GM18520 (cell line): Measurements from ENCODE around the gene VIPR1.

Experiments used
- ATAC-seq: cut with Tn5 transposase; IDR thresholded peaks from one replicate; pipeline ENCODE4 v1.9.1; 2021; ENCODE audit not compliant: unreplicated experiment

Gene VIPR1

DNA sequence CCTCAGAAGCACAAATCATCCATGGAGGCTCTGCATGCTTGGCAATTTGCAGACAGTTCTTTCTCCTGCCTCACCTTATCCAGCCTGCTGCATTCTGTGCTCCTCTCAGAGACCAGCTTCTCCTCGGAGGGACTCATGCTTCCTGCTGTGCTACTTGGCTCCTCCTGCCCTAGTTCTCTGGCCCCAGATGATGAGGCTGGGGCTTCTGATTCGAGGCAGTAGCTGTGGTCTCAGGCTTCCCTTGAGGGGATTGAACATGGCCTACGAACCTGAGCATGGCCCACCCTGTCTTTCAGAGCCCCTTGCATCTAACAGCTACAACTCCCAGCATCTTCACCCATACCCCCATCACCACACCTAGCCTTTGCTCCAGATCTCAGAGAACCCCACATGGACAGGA lies 6.7 kb downstream of the VIPR1 start:
- ATAC-seq: no peak

DNA sequence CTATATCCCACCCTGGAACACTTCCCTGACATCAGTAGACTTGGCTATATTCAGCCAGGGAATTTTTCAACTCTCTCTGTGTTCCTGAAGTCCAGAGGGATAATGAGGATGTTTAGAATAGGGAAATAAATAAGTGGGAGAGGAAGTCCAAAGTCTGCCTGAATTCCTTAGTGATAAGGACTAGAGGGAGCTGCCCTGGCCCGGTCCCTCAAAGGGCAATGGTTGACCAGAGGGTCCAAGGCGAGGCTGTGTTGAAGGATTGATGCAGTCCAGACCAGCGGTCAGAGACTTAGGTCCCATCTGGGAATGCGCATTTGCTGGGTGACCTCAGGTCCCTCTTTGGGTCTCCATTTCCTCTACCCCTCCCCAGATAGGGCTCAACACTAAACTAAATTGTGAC lies 7.9 kb downstream of the VIPR1 start:
- no peak for ATAC-seq

DNA sequence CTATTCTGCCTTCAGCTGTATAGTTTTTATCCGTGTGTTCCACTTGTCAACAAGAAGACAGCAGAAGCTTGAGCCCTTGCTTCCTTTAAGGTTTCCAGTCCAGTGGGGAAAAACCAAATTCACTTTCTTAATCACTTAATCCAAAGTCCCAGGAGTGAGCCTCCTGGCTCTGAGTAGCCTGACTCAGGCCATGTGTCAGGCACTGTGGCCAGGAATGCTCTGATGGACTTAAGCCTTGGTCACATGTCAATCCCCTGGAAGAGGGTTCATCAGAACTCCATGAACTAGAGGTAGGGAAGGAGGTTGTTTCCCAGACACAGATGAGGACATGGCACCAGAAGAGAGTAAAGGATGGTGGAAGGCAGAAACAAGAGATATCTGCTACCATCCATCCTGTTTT lies 8.8 kb downstream of the VIPR1 start:
- ATAC-seq: no peak

DNA sequence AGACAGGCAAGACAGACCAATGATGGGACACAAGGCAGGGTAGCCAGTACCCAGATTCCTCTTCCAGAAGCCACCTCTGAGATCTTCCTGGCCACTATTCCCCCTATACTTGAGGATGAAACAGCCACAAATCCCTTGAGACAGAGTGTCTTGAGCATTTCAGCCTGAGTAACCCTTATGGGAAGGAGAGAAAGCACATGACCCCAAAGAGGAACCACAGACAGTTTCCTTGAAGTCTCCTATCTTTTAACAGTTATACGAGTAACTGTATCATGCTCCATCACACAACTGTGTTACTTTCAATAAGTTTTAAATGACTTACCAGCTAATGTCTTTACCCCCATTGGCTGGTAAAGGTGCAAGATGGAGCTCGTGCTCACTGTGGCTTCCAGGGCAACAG lies 9.3 kb downstream of the VIPR1 start:
- no peak for ATAC-seq

DNA sequence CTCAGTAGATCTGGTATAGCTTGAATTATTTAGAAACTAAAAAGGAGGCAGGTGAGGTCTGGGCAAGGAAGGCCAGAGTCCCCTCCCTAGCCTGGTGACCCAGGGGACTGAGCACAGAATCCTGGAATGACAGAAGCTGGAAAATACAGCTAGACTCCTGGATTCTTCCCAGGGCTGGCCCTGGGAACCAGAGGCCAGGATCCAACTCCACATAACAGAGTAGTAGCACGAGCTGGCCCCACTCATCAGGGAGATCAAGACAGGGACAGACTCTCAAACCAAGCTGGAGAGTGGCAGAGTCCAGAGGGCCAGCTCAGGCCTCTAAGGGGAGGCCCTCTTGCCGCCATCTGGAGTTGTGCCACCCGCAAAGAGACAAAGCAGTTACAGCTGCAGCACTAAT lies 10.7 kb downstream of the VIPR1 start:
- no peak for ATAC-seq

DNA sequence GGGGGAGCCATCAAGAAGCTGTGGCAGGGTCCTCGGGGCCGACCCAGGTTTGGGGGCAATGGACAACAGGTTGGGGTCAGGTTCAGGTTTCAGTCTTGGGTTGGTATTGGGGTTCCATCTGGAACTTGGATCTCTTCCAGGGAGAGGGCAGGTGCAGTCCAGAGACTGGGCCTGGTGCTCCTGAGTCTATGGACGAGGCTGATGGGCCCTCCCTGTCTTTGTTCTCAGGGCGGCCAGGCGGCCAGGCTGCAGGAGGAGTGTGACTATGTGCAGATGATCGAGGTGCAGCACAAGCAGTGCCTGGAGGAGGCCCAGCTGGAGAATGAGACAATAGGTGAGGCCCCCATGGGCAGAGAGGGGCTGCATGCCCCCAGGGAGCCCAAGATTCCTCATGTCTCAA lies 11.1 kb downstream of the VIPR1 start:
- no peak for ATAC-seq

DNA sequence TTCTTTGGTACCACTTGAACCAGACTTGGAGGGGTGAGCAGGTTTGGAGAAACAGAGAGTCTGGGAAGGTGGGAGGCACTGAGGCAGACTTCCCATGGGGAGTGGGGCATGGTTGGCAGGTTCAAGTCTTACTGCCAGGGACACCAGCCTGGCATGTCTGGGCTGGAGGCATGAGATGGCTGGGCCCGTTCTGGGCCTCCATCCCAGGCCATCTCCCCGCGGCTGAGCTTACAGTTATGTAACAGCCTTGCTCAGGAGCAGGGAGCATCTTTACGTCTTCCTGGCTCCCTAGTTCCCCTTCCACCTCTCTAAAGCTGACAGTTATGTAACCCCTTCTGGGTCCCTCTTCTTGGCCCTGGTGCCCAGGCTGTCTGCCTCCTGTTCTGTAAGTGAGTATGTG lies 12.4 kb downstream of the VIPR1 start:
- ATAC-seq: no peak

DNA sequence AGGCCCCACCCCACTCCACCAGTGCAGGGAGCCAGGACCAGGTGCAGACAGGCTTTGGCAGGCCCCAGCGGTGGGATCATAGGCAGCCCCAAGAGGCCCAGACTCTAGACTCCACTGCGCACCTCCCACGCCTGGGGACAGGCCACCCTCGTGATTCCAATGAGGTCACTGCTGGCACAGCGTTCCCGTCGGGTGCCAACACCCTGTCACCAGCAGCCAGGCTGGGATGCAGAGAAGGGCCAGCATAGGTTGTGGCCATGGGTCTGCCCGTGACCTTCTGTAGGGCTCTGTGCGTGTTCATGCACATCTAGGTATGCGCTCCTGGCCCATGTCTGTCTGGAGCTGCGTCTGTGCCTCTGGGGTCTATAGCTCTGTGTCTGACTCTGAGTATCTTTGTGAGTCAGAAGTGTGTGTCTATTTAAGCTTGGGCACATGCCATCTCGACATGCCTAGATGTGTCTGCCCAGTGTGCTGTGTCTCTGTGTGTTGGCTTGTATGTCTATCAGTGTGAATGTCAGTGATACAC lies 13.0 kb downstream of the VIPR1 start:
- no peak for ATAC-seq

DNA sequence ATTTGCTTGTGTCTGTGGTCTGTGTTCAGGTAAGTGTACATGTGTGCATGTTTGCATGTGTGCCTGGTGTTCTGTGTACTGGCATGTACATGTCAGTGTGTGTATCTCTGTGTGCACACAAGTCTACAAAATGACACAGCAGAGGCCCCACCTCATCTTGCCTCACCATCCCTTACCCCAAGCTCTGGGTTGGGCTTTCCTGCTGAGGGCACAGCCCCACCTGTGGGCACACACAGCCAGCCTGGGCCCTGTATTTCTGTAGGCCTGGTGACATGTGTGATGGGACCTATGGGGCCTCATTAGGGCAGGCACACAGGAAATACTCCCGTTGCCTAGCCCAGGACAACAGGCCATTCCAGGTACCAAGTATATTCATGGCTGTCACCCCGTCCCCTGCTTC lies 13.5 kb downstream of the VIPR1 start:
- ATAC-seq: no peak

DNA sequence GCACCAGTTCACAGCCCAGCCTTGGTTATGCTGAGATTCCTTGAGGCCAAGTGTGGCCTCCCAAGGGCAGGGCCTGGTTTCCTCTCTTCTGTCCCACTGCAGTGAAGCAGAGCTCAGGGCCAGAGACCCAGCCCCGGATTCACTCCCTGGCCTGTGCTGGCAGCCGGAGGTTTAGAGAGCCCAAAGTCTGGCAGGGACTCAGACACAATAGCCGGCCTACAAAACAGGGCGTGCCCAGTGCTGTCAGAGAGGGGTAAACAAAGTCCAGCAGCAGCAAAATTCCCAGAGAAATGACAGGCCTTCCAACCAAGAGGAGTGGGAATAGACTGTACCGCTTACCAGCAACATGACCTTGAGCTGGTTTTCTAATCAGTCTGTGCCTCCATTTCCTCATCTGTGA lies 14.0 kb downstream of the VIPR1 start:
- ATAC-seq: no peak

DNA sequence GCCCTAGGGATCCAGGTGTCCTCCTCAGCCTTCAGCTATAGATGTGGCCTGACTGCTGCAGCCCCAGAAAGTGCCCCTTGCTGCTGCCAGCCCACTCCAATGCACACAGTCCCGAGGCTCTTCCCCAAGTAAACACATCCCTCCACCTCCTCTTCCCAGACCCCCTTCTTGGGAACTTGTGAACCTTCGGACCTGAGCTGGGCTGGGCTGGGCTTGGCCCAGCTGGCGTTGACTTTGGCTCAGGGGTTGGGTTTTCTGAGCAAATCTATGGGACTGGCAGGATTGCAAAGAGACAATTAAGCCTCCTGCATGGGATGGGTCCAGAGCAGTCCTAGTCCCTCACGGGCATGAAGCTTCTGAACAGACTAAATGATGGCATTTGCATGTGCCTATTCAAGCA lies 14.7 kb downstream of the VIPR1 start:
- no peak for ATAC-seq

DNA sequence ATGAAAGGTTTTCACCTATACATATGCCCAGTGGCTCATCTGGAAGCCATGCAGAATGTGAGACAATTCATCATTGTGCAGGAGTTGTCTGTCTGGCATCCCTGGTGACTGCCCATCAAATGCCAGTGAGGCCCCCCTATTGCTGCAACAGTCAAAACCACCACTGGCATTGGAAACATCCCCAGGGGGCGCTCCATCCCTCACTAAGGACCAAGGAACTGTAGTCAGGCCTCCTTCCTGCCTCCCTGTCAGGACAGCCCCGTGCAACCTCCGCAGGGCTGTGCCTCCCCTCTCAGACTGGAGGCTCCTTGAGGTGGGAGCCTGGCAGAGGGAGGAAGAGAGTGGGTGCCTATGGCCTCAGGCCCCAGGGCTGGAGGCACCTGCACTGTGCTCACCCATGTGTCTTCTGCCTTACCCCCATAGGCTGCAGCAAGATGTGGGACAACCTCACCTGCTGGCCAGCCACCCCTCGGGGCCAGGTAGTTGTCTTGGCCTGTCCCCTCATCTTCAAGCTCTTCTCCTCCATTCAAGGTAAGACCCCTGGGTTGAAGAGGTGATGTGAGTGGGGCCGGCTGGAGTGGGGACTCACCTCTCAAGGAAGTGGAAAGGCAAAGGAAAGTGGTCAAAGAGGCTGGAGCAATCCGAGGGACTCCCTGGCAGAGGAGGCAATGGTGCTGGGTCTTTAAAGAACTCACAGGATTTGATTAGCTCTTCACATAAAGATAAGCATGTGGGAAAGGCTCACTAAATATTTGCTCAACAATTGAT lies 16.5 kb downstream of the VIPR1 start:
- no peak for ATAC-seq

DNA sequence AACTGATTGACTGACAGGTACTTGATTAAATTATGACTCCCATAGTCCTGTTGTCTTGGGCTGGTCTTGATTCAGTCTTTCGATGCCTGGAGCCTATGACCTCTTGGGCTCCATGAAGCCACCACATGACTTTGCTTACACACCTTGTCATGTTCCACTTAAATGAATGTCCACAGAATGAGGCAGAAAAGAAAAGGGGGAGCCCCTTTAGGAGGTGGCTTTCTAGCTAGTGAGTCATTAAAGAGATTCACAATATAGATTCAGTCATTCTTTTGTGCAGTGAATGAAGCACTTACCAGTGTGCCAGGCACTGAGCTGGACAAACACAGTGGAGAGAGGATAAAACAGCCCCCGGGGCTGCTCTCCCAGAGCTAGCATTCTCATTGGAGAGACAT lies 17.1 kb downstream of the VIPR1 start:
- no peak for ATAC-seq

DNA sequence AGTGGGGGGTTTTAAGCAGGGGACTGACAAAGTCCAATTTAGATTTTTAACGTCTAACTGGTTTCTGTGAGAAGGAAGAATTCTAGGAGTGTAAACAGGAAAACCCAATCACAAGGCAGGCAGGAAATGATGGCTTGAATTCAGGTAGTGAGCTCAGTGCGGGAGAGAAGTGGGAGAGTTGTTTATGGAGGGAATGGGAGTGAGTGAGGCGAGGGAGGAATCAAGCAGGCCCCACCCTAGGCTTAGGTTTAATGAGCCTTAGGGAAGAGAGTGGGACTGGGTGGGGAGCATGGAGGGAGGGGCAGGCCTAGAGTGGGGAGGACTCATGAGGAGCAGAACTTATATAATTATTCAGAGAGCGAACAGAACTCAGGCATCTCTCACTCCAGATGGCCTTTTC lies 17.9 kb downstream of the VIPR1 start:
- ATAC-seq: no peak

DNA sequence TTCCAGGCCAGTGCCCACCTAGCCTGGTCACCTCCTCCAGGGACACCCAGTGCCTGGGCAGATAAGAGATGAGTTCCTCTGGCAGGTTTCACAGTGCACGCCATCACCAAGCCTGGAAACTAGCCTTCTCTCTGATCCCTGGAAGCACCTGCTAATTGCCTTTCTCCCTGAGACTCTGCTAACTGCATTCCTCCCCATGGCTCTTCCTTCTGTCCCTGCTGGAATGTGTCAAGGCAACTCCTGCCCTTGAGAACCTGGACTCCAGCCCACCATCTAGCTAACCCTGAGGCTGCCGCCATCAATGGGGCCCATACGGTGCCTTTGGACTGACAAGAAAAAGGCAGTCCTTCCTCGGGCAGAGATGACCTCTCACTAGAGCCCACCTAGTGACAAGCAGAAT lies 18.5 kb downstream of the VIPR1 start:
- ATAC-seq: no peak

DNA sequence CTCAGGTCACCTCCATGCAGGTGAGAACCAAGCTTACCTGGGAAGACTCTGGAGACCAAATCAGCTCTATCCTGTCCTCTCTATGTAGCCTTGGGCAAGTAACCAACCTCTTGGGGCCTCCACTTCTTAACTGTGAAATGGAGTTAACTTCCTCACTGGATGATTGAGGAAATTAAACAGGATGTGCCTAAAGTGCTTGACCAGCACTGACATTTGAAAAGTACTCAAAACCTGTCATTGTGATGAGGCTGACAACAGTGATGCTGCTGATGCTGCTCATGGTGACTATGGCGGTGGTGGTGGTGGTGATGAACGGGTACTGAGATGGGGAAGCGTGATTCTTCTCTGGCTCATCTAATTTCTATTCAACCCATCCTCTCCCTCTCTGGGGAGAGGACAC lies 22.3 kb downstream of the VIPR1 start:
- ATAC-seq: no peak

DNA sequence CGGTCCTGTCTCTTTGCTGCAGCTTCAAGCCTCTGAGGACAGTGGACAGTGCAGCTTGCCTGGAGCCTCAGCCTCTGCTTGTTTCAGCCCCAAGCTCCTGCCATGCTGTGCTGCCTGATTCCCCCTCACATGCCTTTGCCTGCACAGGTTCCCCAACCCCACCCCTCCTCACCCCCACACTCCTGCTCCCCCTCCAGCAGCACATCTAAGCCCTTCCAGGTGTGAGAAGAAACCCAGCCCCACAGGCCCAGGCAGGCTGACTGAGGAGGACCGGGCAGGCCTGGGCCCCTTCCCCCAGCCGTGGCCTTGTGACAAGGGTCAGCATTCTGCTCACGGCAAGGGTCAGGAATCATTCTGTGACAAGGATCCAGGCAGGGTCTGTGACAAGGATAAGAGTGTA lies 22.8 kb downstream of the VIPR1 start:
- no peak for ATAC-seq

DNA sequence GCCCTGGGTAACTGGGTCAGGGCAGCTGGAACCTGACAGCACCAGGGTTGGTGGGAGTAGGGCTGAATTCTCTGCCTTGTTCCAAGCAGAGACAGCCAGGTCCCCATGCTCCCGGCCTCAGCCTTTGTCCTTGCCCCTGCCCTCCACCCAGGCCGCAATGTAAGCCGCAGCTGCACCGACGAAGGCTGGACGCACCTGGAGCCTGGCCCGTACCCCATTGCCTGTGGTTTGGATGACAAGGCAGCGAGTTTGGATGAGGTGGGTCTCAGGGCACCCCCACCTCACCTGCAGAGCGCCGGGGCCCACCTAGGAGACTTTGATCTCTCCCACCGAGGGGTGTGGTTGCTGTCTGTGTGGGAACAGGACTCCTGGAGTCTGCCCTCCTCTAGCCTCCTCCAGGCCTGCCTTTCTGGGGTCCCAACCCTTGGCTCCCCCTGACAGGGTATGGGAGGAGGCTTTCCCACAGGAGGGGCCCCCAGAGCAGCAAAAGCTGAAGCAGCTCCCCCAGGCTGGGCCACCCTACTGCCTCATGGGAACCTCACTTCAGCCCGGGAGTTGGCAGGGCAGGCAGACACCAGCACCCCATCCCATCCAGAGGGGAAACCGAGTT lies 23.4 kb downstream of the VIPR1 start:
- ATAC-seq: no peak

DNA sequence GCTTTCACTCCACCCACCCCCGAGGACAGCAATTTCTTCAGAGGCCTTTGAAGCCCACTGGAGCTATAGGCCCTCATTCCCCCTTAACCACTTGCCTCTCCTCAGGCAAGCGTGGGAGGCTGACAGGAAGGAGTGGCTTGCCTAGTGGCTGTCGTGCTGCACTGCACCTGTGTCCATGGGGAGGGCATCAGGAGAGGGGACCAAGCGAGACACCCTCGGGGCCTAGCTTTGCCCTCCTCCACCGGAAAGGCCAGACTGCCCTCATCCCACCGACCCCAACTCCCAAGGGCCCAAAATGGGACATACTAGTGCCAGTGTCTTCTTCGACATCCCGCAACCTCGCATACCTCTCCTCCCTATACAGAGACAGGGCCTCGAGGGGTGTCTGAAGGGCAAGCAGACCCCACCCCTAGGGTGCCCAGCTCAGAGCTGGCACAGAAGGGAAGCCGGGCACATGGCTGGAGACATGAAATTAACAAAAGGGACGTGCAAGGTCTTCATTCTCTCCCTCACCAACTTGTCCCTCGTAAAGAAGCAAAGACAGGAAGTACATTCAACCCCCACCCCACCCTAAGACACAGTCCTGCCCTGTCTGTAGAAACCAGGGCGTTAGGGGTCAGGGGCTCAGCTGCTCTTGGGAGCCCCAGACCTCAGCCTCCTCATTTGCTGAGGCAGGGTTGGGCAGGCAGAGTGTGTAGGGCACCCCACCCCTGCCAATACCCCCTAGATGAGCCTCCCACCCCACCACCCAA lies 24.3 kb downstream of the VIPR1 start:
- ATAC-seq: no peak

DNA sequence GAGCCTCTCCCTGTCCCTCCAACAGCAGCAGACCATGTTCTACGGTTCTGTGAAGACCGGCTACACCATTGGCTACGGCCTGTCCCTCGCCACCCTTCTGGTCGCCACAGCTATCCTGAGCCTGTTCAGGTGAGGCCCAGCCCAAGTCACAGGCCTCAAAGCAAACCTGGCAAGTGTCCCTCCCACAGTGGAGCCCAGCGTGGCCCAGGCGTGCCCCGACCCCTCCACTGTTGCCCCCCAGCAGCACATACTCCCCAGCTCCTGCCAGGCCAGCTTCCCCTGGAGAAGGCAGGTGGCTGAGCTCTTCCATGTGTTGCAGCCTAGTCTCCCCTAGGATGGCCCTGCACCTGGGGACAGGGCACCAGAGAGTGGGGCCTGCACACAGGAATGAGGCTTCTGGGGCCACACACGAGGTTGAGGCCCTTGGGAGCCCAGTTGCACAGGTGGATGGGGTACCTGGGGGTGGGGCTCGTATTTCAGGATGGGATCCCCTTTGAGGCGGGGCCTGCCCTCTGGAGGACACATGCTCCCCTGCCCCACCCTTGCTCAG lies 25.0 kb downstream of the VIPR1 start:
- ATAC-seq: no peak

DNA sequence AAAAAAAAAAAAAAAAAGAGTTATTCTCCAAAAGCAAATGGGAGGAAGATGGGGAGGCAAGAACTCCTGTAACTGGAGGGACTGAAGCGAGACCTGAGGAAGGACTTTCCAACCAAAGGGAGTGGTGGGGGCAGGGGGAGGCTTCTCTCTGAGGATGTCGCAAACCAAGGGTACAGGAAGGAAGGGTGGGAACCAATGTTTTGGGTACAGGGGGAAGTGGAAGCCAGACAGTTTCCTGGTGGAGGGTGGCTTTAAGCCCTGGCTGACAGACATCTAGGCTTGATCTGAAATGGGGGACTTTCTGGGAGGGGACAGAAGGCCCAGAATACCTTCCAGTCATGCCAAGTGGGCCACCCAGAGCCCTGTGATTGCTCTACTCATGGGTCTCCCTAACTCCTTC lies 27.0 kb downstream of the VIPR1 start:
- no peak for ATAC-seq

DNA sequence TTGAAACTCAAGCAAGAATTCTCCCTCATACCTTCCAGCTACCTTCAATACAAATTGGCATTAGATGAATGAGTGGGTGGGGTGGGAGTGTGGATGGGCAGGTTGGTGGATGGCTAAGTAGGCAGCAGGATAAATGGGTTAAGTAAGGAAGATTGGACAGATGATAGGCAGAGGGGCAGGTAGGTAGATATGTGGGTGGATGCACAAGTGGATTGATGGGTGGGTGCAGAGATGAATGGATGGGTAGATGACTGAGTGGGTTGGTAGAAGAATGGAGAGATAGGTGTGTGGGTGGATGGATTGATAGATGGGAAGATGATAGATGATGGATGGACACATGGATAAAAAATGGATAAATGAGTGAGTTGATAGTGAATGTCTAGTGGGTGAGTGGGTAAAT lies 27.6 kb downstream of the VIPR1 start:
- ATAC-seq: no peak
